GM12801 (cell line): ENCODE data around the gene PPARA.

Experiments
- TF ChIP-seq, protein P1 (sequence below): IDR thresholded peaks from one replicate; pipeline ENCODE4 v1.5.1; 2011; ENCODE audit warnings: control low read depth; ENCODE audit not compliant: insufficient read length; ENCODE audit errors: extremely low read depth

Gene PPARA

DNA sequence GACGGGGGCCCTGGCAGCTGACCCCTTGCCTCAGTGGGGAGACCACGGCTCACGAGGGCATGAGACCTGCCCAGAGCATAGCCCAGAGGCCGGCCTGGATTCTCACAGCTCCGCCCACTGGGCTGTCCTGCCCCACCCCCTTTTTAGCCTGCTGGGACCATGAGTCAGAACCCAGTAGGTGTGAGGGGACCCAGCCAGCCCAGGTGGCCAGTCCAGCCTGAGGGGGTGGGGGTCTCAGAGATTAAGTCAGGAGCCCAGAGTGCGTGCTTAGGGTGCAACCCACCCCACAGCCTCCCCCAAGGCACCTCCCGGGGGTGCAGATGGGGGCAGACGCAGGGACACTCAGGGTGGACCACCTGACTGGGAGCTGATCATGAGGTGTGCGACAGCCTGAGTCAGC is 40.1 kb upstream of the PPARA start:
- TF ChIP-seq, protein P1, sequence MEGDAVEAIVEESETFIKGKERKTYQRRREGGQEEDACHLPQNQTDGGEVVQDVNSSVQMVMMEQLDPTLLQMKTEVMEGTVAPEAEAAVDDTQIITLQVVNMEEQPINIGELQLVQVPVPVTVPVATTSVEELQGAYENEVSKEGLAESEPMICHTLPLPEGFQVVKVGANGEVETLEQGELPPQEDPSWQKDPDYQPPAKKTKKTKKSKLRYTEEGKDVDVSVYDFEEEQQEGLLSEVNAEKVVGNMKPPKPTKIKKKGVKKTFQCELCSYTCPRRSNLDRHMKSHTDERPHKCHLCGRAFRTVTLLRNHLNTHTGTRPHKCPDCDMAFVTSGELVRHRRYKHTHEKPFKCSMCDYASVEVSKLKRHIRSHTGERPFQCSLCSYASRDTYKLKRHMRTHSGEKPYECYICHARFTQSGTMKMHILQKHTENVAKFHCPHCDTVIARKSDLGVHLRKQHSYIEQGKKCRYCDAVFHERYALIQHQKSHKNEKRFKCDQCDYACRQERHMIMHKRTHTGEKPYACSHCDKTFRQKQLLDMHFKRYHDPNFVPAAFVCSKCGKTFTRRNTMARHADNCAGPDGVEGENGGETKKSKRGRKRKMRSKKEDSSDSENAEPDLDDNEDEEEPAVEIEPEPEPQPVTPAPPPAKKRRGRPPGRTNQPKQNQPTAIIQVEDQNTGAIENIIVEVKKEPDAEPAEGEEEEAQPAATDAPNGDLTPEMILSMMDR = no peak

DNA sequence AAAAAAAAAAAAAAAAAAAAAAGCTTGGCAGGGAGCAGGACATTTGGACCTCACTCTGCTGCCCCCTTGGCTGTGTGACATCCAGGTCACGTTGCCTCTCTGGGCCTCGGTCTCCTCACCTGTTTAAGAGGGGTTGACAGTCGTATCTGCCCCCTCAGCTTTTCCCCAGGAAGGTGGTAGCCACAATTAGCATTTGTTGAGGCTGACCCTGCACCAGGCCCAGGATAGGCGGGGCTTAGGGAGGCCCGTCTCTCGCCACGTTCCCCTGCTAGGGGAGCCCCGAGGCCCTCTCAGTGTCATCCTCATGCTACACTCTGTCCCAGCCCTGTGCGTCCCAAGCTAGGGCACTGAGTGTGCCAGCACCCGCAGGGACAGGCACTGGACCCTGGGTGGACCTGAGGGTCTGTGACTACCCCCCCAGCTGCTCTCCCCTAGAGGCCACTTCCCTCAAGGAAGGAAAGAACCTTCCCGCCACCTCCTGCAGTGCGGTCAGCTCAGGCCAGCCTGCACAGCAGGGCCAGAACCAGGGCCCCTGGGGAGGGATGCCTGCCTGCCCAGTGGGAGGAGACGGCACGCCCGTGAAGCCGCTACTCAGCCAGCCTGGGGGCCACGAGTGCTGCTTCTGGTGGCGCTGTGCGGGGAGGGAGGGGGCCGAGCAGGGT is 38.5 kb upstream of the PPARA start:
- TF ChIP-seq, protein P1 = no peak

DNA sequence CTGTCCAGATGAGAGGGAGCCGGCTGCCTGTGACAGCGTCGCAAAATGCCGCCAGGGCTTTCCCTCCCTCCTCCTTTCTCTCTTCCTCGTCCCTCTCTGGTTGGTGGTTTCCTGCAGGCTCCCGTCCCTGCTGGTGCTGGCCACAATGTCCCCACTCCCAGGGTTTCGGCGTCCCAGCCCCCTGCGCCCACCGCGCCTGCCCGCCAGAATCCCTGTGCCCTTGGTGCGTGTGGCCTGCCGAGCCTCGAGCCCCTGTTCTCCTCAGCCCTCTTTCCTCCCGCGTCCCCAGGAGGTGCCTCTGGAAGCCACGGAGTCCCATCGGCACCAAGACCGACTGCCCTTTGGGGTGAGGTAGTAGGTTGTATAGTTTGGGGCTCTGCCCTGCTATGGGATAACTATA is 37.9 kb upstream of the PPARA start:
- TF ChIP-seq, protein P1 = no peak

DNA sequence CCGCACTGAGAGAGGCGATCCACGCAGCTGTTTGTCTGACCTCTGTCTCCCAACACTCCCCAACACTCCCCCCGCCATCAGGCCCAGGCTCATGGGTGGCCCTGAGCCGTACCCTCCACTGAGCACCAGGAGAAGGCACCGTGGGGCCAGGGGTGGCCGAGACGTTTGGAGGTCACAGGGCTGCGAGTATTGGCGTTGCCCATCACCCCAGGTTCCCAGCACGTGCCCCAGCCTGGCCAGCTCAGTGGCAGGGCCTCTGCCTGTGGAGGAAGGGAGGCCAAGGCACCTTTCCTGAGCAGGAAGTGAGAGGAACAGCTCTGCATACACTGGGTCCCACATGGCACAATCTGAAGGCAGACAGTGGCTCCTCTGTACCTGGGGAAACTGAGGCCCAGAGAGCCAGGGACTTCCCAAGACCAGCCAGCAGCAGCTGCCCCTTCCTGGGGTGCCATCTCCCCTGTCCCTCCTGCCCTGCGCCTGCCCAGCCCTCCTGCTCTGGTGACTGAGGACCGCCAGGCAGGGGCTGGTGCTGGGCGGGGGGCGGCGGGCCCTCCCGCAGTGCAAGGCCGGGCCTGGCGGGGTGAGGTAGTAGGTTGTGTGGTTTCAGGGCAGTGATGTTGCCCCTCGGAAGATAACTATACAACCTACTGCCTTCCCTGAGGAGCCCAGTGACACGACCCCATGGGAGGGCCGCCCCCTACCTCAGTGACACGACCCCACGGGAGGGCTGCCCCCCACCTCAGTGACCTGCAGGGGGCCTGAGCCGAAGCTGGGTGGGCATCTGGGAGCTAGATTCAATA is 37.0 kb upstream of the PPARA start:
- TF ChIP-seq, protein P1 = no peak

DNA sequence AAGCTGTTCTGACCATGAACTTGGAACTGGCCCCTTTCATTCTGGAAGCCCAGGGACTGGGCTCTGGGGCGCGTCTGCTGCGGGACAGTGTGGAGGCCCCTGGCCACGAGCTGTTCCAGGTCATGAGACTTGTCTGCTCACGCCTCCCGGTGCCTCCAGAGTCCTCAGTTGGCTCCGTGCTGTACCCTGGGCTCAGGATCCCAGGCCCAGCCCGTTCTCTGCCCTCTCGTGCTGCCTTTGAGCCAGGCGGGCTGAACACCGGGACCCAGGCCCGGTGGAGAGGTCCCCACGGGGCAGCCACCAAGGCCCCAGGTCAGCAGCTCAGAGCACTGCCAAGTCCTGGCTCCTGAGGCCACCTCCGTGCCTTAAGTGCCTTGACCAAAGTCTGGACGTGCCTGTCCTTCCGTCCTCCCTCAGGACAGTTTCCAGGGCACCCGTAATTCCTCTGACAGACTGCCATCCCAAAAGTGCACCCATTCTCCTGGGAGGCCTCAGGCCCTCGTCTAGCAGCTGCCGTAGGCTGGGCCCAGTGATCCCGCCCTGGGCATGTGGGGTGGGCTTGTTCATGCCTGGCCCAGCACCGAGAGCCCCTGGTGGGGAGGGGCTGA is 36.3 kb upstream of the PPARA start:
- TF ChIP-seq, protein P1 = no peak

DNA sequence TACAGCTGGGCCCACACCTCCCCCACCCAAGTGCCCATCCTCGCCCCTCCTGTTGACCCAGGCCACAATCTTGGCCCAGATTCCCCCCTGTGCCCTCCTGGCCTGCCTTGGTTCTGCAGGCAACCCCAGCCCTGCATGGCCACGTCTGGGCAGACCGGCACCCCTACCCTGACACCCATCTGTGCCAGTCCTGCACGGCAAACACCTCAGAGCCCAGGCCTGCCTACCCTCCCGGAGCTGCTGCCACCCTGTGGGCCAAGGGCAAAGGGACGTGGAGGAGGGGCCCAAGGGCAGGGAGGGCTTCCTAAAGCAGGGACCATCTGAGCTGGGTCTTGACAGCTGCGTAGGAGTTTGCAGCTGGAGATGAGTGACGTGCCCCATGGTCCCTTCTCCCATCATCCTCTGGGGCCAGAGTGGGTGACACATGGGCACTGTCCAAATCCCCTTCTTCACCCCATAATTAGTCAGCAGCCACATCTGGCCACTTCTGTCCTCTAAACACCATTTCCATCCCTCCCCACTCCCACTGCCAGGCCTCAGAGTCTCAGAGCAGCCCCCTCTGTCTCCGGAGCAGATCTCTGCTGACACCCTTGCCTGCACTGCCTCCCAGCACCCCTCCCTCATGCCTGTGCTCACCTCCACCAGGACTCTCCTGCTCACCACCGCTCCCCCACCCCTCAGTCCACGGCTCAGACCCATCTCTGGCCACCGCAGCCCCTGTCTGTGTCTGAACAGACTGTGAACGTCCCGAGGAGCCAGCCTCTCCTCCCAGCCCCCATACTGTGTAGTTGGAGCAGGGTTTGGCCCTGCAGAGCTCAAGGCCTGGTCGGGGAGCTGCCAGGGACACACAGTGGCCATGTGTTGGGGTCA is 35.6 kb upstream of the PPARA start:
- TF ChIP-seq, protein P1 = no peak

DNA sequence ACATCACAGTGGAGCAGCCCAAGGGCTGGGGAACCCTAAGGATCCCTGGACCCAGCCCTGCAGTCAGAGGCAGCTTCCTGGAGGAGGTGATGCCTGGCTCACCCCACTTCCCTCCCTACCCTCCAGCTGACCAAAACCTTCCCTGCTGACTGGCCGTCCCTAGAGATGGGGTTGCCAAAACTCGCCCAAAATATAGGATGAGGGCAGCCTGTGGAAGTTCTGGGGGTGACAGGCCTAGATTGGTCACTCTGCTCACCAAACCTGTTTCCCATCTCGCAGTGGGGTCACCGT is 35.0 kb upstream of the PPARA start:
- TF ChIP-seq, protein P1 = no peak
